ENCODE data around the gene CSK. TPM values are rescaled to one million over a fixed set of nuclear protein-coding genes. Genes with fewer than 3 reads are reported as not detected.

CSK gene
- total and polyA plus RNA-seq, 11 donors, result 19.1 to 66.7 (median 25.9) TPM

GRCh38 chr15:74827614-74828013 is 45.7 kb downstream of the CSK start:
- intact Hi-C loops (cut with DNase I), result no loop called here
- H3K36me3 ChIP-seq, result no peaks in the 10 kb centered on the region
- H3K9me3 ChIP-seq, result no peaks in the 10 kb centered on the region
- peaks cover 0 to 20% (median 6%) of the 10 kb centered on the region in 12 donors for H3K4me1 ChIP-seq
- no peak for ATAC-seq
- 57 to 59% (median 57%) methylated on average over 5 of the region's 5 CpGs for WGBS, 4 donors
- peaks cover 0 to 25% (median 16%) of the 10 kb centered on the region in 9 donors for H3K27me3 ChIP-seq
- TF ChIP-seq POLR2A (IDR thresholded peaks at IDR 0.05) (no peak), CTCF (IDR thresholded peaks at IDR 0.05) (no peak)
- no peak overlapping the region for H3K4me3 ChIP-seq
- no peak for DNase-seq
- no peak overlapping the region for H3K27ac ChIP-seq

- intact Hi-C loops (cut with DNase I), result no loop called here
- WGBS, 4 donors, result 71 to 81% (median 76%) methylated on average over 6 of the region's 6 CpGs
- TF ChIP-seq CTCF (IDR thresholded peaks at IDR 0.05) (no peak), POLR2A (IDR thresholded peaks at IDR 0.05) (no peak)
- Histone ChIP-seq H3K27me3 (peaks cover 0 to 25% (median 16%) of the 10 kb centered on the region in 9 donors), H3K4me1 (peaks cover 0 to 20% (median 6%) of the 10 kb centered on the region in 12 donors), H3K4me3 (no peak overlapping the region), H3K36me3 (no peaks in the 10 kb centered on the region), H3K9me3 (no peaks in the 10 kb centered on the region), H3K27ac (no peak overlapping the region)
- DNase-seq (no peak), ATAC-seq (no peak)
Measured at GRCh38 chr15:74828835-74829234, 47.0 kb downstream of the CSK start.

GRCh38 chr15:74829486-74829885 is 47.6 kb downstream of the CSK start:
- WGBS, 4 donors, result 62 to 69% (median 65%) methylated on average over 3 of the region's 3 CpGs
- intact Hi-C loops (cut with DNase I), result no loop called here
- H3K36me3 ChIP-seq, result no peaks in the 10 kb centered on the region
- TF ChIP-seq POLR2A (IDR thresholded peaks at IDR 0.05), result no peak
- no peak for TF ChIP-seq CTCF (IDR thresholded peaks at IDR 0.05)
- no peak overlapping the region for H3K4me3 ChIP-seq
- no peak overlapping the region for H3K27ac ChIP-seq
- H3K9me3 ChIP-seq, result no peaks in the 10 kb centered on the region
- peaks cover 0 to 20% (median 6%) of the 10 kb centered on the region in 12 donors for H3K4me1 ChIP-seq
- H3K27me3 ChIP-seq, result peaks cover 0 to 25% (median 16%) of the 10 kb centered on the region in 9 donors
- ATAC-seq, result no peak
- DNase-seq, result no peak

- ATAC-seq, result no peak
Measured at GRCh38 chr15:74829991-74830390, 48.1 kb downstream of the CSK start.

More at GRCh38 chr15:74829991-74830390, 48.1 kb downstream of the CSK start:
- H3K27me3 ChIP-seq, result peaks cover 0 to 25% (median 16%) of the 10 kb centered on the region in 9 donors
- no peak overlapping the region for H3K27ac ChIP-seq
- intact Hi-C loops (cut with DNase I), result loop anchor here in 1 of 10 donors (5.0 kb wide), 1 partner anchor 58 kb away; no protein-coding TSS in a partner anchor
- no peaks in the 10 kb centered on the region for H3K36me3 ChIP-seq
- no peak for DNase-seq
- TF ChIP-seq POLR2A (IDR thresholded peaks at IDR 0.05), result no peak
- TF ChIP-seq CTCF (IDR thresholded peaks at IDR 0.05), result no peak
- H3K9me3 ChIP-seq, result no peaks in the 10 kb centered on the region
- H3K4me1 ChIP-seq, result peaks cover 0 to 20% (median 6%) of the 10 kb centered on the region in 12 donors
- H3K4me3 ChIP-seq, result no peak overlapping the region
- WGBS, 4 donors, result 42 to 59% (median 50%) methylated on average over 5 to 6 of the region's 6 CpGs
